HPDE6-E6E7 (cell line): ENCODE results near the gene SYNPR.
A peak's percentile ranks its signal among the peaks of the same experiment; 100 is the strongest.
"Not testable (repeated sequence)": the region's sequence is repeated elsewhere in the genome, so short reads cannot be mapped to it uniquely, and the experiment has no call there.

ENCODE experiments used
- DNase-seq: peaks from one replicate; pipeline ENCODE4 v3.0.0; 2011; ENCODE audit warnings: missing footprints; ENCODE audit errors: extremely low spot score

SYNPR gene

GRCh38 chr3:63624941-63625560 is 346.9 kb downstream of the SYNPR start:
- peak; percentile 2 for DNase-seq

- DNase-seq, result peak; percentile 1
These were observed 353.6 kb downstream of the SYNPR start for GRCh38 chr3:63631670-63632069.

GRCh38 chr3:63635186-63635585 is 357.1 kb downstream of the SYNPR start:
- no peak for DNase-seq

- DNase-seq, result no peak
These were observed 361.7 kb downstream of the SYNPR start for GRCh38 chr3:63639806-63640205.

- no peak for DNase-seq
These were observed 364.4 kb downstream of the SYNPR start for GRCh38 chr3:63642488-63642887.

GRCh38 chr3:63644212-63644797 is 366.2 kb downstream of the SYNPR start:
- no peak for DNase-seq

GRCh38 chr3:63644928-63645781 is 367.0 kb downstream of the SYNPR start:
- not testable (repeated sequence) for DNase-seq

- DNase-seq, result no peak
These were observed 374.1 kb downstream of the SYNPR start, which contains the start of gene SNTN for GRCh38 chr3:63652066-63652725. Gene SNTN, plus strand, starts transcription at chr3:63652675. Its CDS starts 13 bp downstream, at chr3:63652688.

GRCh38 chr3:63654211-63654610 is 376.1 kb downstream of the SYNPR start:
- no peak for DNase-seq

GRCh38 chr3:63654931-63655330 is 376.8 kb downstream of the SYNPR start:
- DNase-seq, result no peak

GRCh38 chr3:63655519-63655918 is 377.4 kb downstream of the SYNPR start:
- DNase-seq, result no peak

- DNase-seq, result no peak
These were observed 378.7 kb downstream of the SYNPR start for GRCh38 chr3:63656786-63657185.

GRCh38 chr3:63661242-63661641 is 383.1 kb downstream of the SYNPR start:
- DNase-seq, result no peak

- no peak for DNase-seq
These were observed 383.9 kb downstream of the SYNPR start for GRCh38 chr3:63662011-63662410.

GRCh38 chr3:63662500-63662899 is 384.4 kb downstream of the SYNPR start:
- no peak for DNase-seq
